HAP-1 (cell line): ENCODE measurements around the gene CEBPG.
A peak's percentile ranks its signal among the peaks of the same experiment; 100 is the strongest.

Experiments
- DNase-seq, 2 experiments: peaks; one replicate each; pipeline ENCODE4 v3.0.0-alpha.2; 2016 to 2020; ENCODE audit warnings: low spot score in 2 of 2
- H3K27me3 ChIP-seq: fragments of 250-450 bp; sonication (Bioruptor Pico); 2 replicates; pipeline ENCODE4 v1.5.1; 2020; ENCODE audit warnings: low read depth, mild to moderate bottlenecking, moderate library complexity
- H3K36me3 ChIP-seq: fragments of 250-450 bp; sonication (Bioruptor Pico); replicated peaks from 2 replicates; pipeline ENCODE4 v1.5.1; 2020; ENCODE audit warnings: mild to moderate bottlenecking
- H3K4me1 ChIP-seq: fragments of 250-450 bp; sonication (Bioruptor Pico); 2 replicates; pipeline ENCODE4 v1.5.1; 2020; ENCODE audit warnings: mild to moderate bottlenecking
- H3K4me3 ChIP-seq: fragments of 250-450 bp; sonication (Bioruptor Pico); 2 replicates; pipeline ENCODE4 v1.5.1; 2020; ENCODE audit warnings: mild to moderate bottlenecking, moderate library complexity
- H3K9me3 ChIP-seq: fragments of 250-450 bp; sonication (Bioruptor Pico); 2 replicates; pipeline ENCODE4 v1.5.1; 2020; ENCODE audit warnings: mild to moderate bottlenecking, moderate library complexity
- in situ Hi-C: fragments of 300-500 bp; cut with MboI; formaldehyde crosslinking; loops from 3 replicates; pipeline ENCODE4 v1.14.3; 2020; ENCODE audit warnings: low sequenced_read_pairs, inconsistent platforms, mixed read lengths

The CEBPG gene

GRCh38 chr19:33427801-33428626 lies 54.5 kb downstream of the CEBPG start:
- no peak overlapping the region for H3K4me3 ChIP-seq
- H3K9me3 ChIP-seq, result no peaks in the 10 kb centered on the region
- H3K36me3 ChIP-seq, result no peaks in the 10 kb centered on the region
- in situ Hi-C loops, result loop anchor here (5.0 to 25.0 kb wide), 2 partner anchors 344 to 1284 kb away; no protein-coding TSS in a partner anchor
- no peak for DNase-seq
- H3K4me1 ChIP-seq, result no peaks in the 10 kb centered on the region
- no peaks in the 10 kb centered on the region for H3K27me3 ChIP-seq

GRCh38 chr19:33428627-33429125 lies 55.2 kb downstream of the CEBPG start:
- in situ Hi-C loops, result loop anchor here (5.0 to 25.0 kb wide), 2 partner anchors 344 to 1284 kb away; no protein-coding TSS in a partner anchor
- Histone ChIP-seq H3K9me3 (no peaks in the 10 kb centered on the region), H3K4me1 (no peaks in the 10 kb centered on the region), H3K36me3 (no peaks in the 10 kb centered on the region), H3K4me3 (no peak overlapping the region), H3K27me3 (no peaks in the 10 kb centered on the region)
- no peak for DNase-seq

- H3K4me3 ChIP-seq, result no peak overlapping the region
- DNase-seq, result no peak
- no peaks in the 10 kb centered on the region for H3K27me3 ChIP-seq
- no peaks in the 10 kb centered on the region for H3K9me3 ChIP-seq
- no peaks in the 10 kb centered on the region for H3K4me1 ChIP-seq
- H3K36me3 ChIP-seq, result no peaks in the 10 kb centered on the region
- in situ Hi-C loops, result loop anchor here (5.0 to 25.0 kb wide), 2 partner anchors 342 to 1282 kb away; no protein-coding TSS in a partner anchor
Measured at GRCh38 chr19:33429891-33430673, 56.6 kb downstream of the CEBPG start.

GRCh38 chr19:33430674-33431277 lies 57.3 kb downstream of the CEBPG start:
- Histone ChIP-seq H3K4me3 (no peak overlapping the region), H3K4me1 (no peaks in the 10 kb centered on the region), H3K9me3 (no peaks in the 10 kb centered on the region), H3K27me3 (no peaks in the 10 kb centered on the region), H3K36me3 (no peaks in the 10 kb centered on the region)
- in situ Hi-C loops, result loop anchor here (25.0 kb wide), 1 partner anchor 1282 kb away; no protein-coding TSS in a partner anchor
- DNase-seq, result peak; percentile 63 to 86

- DNase-seq, result no peak
- no peak overlapping the region for H3K4me3 ChIP-seq
- H3K4me1 ChIP-seq, result no peaks in the 10 kb centered on the region
- H3K36me3 ChIP-seq, result no peaks in the 10 kb centered on the region
- no peaks in the 10 kb centered on the region for H3K27me3 ChIP-seq
- in situ Hi-C loops, result loop anchor here (25.0 kb wide), 1 partner anchor 1280 kb away; no protein-coding TSS in a partner anchor
- H3K9me3 ChIP-seq, result no peaks in the 10 kb centered on the region
Measured at GRCh38 chr19:33432015-33432414, 58.5 kb downstream of the CEBPG start.
